ENCODE measurements around the gene NTF4.

The NTF4 gene

GRCh38 chr19:49014870-49015255, 49.8 kb downstream of the NTF4 start:
- H3K27me3 ChIP-seq (replicated peaks; ENCODE audit: control insufficient read depth, insufficient read depth, low read length, poor library complexity, severe bottlenecking): no peaks in the 10 kb centered on the region
- H3K36me3 ChIP-seq (ENCODE audit: control insufficient read depth, insufficient read depth, low read length): peaks cover 16% of the 10 kb centered on the region
- no peak overlapping the region for H3K4me3 ChIP-seq (ENCODE audit: insufficient read depth, low read depth, low read length, poor library complexity, severe bottlenecking)
- H3K9me3 ChIP-seq (ENCODE audit: control insufficient read depth, low read length): no peaks in the 10 kb centered on the region
- no peak overlapping the region for H3K27ac ChIP-seq (ENCODE audit: insufficient read depth, low read length, poor library complexity, severe bottlenecking)
- DNase-seq: no peak
- peaks cover 13% of the 10 kb centered on the region for H3K4me1 ChIP-seq (ENCODE audit: control insufficient read depth, insufficient read depth, low read length, poor library complexity, severe bottlenecking)

- no peak overlapping the region for H3K27ac ChIP-seq (ENCODE audit: insufficient read depth, low read length, poor library complexity, severe bottlenecking)
- no peaks in the 10 kb centered on the region for H3K27me3 ChIP-seq (replicated peaks; ENCODE audit: control insufficient read depth, insufficient read depth, low read length, poor library complexity, severe bottlenecking)
- DNase-seq: no peak
- peaks cover 8% of the 10 kb centered on the region for H3K4me1 ChIP-seq (ENCODE audit: control insufficient read depth, insufficient read depth, low read length, poor library complexity, severe bottlenecking)
- H3K9me3 ChIP-seq (ENCODE audit: control insufficient read depth, low read length): no peaks in the 10 kb centered on the region
- no peak overlapping the region for H3K4me3 ChIP-seq (ENCODE audit: insufficient read depth, low read depth, low read length, poor library complexity, severe bottlenecking)
- H3K36me3 ChIP-seq (ENCODE audit: control insufficient read depth, insufficient read depth, low read length): peaks cover 21% of the 10 kb centered on the region
Observed at GRCh38 chr19:49014123-49014869, 50.3 kb downstream of the NTF4 start.

- Histone ChIP-seq H3K9me3 (ENCODE audit: control insufficient read depth, low read length) (no peaks in the 10 kb centered on the region), H3K36me3 (ENCODE audit: control insufficient read depth, insufficient read depth, low read length) (peaks cover 35% of the 10 kb centered on the region), H3K27ac (ENCODE audit: insufficient read depth, low read length, poor library complexity, severe bottlenecking) (no peak overlapping the region), H3K4me1 (ENCODE audit: control insufficient read depth, insufficient read depth, low read length, poor library complexity, severe bottlenecking) (no peaks in the 10 kb centered on the region), H3K27me3 (replicated peaks; ENCODE audit: control insufficient read depth, insufficient read depth, low read length, poor library complexity, severe bottlenecking) (no peaks in the 10 kb centered on the region), H3K4me3 (ENCODE audit: insufficient read depth, low read depth, low read length, poor library complexity, severe bottlenecking) (no peak overlapping the region)
- no peak for DNase-seq
Observed at GRCh38 chr19:49011194-49011593, 53.4 kb downstream of the NTF4 start.

Measured in effector memory CD4-positive, alpha-beta T cell (primary cell).